ENCODE results near the gene RNU1-1.
A peak's percentile ranks its signal among the peaks of the same experiment; 100 is the strongest.
"Not testable (repeated sequence)": the region's sequence is repeated elsewhere in the genome, so short reads cannot be mapped to it uniquely, and the experiment has no call there.

The RNU1-1 gene

GRCh38 chr1:16514107-16515055 is at the start of gene RNU1-1:
Gene RNU1-1 (minus strand): TSS chr1:16514285.
- DNase-seq, result peak; percentile 64 to 81

GRCh38 chr1:16561035-16561434 is 47.0 kb upstream of the RNU1-1 start:
- DNase-seq, result not testable (repeated sequence)

GRCh38 chr1:16560498-16560897 is 46.4 kb upstream of the RNU1-1 start:
- DNase-seq, result not testable (repeated sequence)

GRCh38 chr1:16559688-16560087 is 45.6 kb upstream of the RNU1-1 start:
- DNase-seq, result not testable (repeated sequence)

- DNase-seq, result not testable (repeated sequence)
Measured at GRCh38 chr1:16557034-16557433, 42.9 kb upstream of the RNU1-1 start.

- not testable (repeated sequence) for DNase-seq
Measured at GRCh38 chr1:16553244-16553643, 39.2 kb upstream of the RNU1-1 start.

GRCh38 chr1:16550212-16550918 is 36.3 kb upstream of the RNU1-1 start:
- not testable (repeated sequence) for DNase-seq

GRCh38 chr1:16549545-16549944 is 35.5 kb upstream of the RNU1-1 start:
- not testable (repeated sequence) for DNase-seq

- DNase-seq, result not testable (repeated sequence)
Measured at GRCh38 chr1:16547502-16548241, 33.6 kb upstream of the RNU1-1 start.

- DNase-seq, result peak in 1 of 2 experiments; percentile 16
Measured at GRCh38 chr1:16545682-16546095, 31.6 kb upstream of the RNU1-1 start.

GRCh38 chr1:16540421-16540893 is 26.4 kb upstream of the RNU1-1 start:
- DNase-seq, result not testable (repeated sequence)

GRCh38 chr1:16537528-16537927 is 23.4 kb upstream of the RNU1-1 start:
- not testable (repeated sequence) for DNase-seq

- DNase-seq, result not testable (repeated sequence)
Measured at GRCh38 chr1:16536796-16537195, 22.7 kb upstream of the RNU1-1 start.

- DNase-seq, result not testable (repeated sequence)
Measured at GRCh38 chr1:16535898-16536297, 21.8 kb upstream of the RNU1-1 start.

GRCh38 chr1:16535487-16535886 is 21.4 kb upstream of the RNU1-1 start:
- not testable (repeated sequence) for DNase-seq

- DNase-seq, result not testable (repeated sequence)
Measured at GRCh38 chr1:16534829-16535456, 20.9 kb upstream of the RNU1-1 start.

GRCh38 chr1:16534239-16534828 is 20.2 kb upstream of the RNU1-1 start:
- DNase-seq, result not testable (repeated sequence)

GRCh38 chr1:16532235-16532991 is 18.3 kb upstream of the RNU1-1 start:
- not testable (repeated sequence) for DNase-seq

- not testable (repeated sequence) for DNase-seq
Measured at GRCh38 chr1:16528338-16528737, 14.3 kb upstream of the RNU1-1 start.

- DNase-seq, result not testable (repeated sequence)
Measured at GRCh38 chr1:16525769-16526168, 11.7 kb upstream of the RNU1-1 start.

GRCh38 chr1:16521679-16522078 is 7.6 kb upstream of the RNU1-1 start:
- DNase-seq, result not testable (repeated sequence)

All from NCI-H446 (cell line).